Spleen (tissue), 11 donors: Measurements from ENCODE around the gene B4GALT3. TPM values are rescaled to one million over a fixed set of nuclear protein-coding genes. Genes with fewer than 3 reads are reported as not detected.

Source experiments
- DNase-seq: peaks from one replicate; pipeline ENCODE4 v3.0.0-alpha.2; 2020
- H3K27ac ChIP-seq, 8 donors: fragments of 200-600 bp; sonication (generic) in 7 of 8; 1 replicate in 4 of 8; 2 replicates in 4 of 8; pipeline versions ENCODE4 v1.5.0 to v1.8.0; 2016 to 2021; ENCODE audit warnings: inconsistent platforms in 4 of 8, mild to moderate bottlenecking in 4 of 8, moderate library complexity in 1 of 8
- H3K27me3 ChIP-seq, 7 donors: fragments of 200-600 bp; sonication (generic) in 6 of 7; replicated peaks in 1 of 7; 1 replicate in 4 of 7; 2 replicates in 3 of 7; pipeline versions ENCODE4 v1.5.0 to v1.8.0; 2016 to 2021; ENCODE audit warnings: inconsistent platforms in 3 of 7, mild to moderate bottlenecking in 1 of 7
- H3K36me3 ChIP-seq, 6 donors: fragments of 200-600 bp; sonication (generic) in 5 of 6; 1 replicate in 4 of 6; 2 replicates in 2 of 6; pipeline versions ENCODE4 v1.5.0 to v1.8.0; 2016 to 2021; ENCODE audit warnings: inconsistent platforms in 2 of 6
- H3K4me1 ChIP-seq, 6 donors: fragments of 200-600 bp; sonication (generic) in 5 of 6; 1 replicate in 3 of 6; 2 replicates in 3 of 6; pipeline versions ENCODE4 v1.5.0 to v1.8.0; 2016 to 2021; ENCODE audit warnings: inconsistent platforms in 3 of 6
- H3K4me3 ChIP-seq, 8 donors: fragments of 200-600 bp; sonication (generic) in 7 of 8; 1 replicate in 4 of 8; 2 replicates in 4 of 8; pipeline versions ENCODE4 v1.5.0 to v1.8.0; 2016 to 2021; ENCODE audit warnings: inconsistent platforms in 4 of 8, mild to moderate bottlenecking in 4 of 8, moderate library complexity in 2 of 8
- H3K9me3 ChIP-seq, 8 donors: fragments of 200-600 bp; sonication (generic) in 7 of 8; 1 replicate in 4 of 8; 2 replicates in 4 of 8; pipeline versions ENCODE4 v1.5.0 to v1.8.0; 2016 to 2021; ENCODE audit warnings: inconsistent platforms in 4 of 8
- POLR2A ChIP-seq, 3 donors: fragments of 450-650 bp; IDR thresholded peaks; one replicate each; pipeline ENCODE4 v1.5.1; 2017; ENCODE audit warnings: antibody characterized with exemption in 3 of 3, mild to moderate bottlenecking in 1 of 3
- POLR2AphosphoS5 ChIP-seq, 3 donors: sonication (generic); formaldehyde crosslinking; IDR thresholded peaks; one replicate each; pipeline ENCODE4 v1.5.1; 2017; ENCODE audit warnings: antibody characterized with exemption in 3 of 3
- WGBS, 5 donors: extraction: QIAGEN DNeasy Blood & Tissue Kit in 3 of 5; methylation state at CpG; one replicate each; pipeline versions ENCODE4 v1.1.5 to v1.1.7; 2013 to 2018; 5-methylcytosine and 5-hydroxymethylcytosine counted together
- intact Hi-C: fragments of 100-400 bp; cut with DNase I; formaldehyde crosslinking; loops from one replicate; pipeline ENCODE4 v1.15.0; 2023; ENCODE audit warnings: low total_unique reads
- polyA plus RNA-seq, 3 donors: library from polyadenylated mRNA; stranded (reverse); fragments of 200-250 nt; gene quantifications; one replicate each; pipeline ENCODE4 v1.2.1, GENCODE V29; 2013
- total RNA-seq, 7 donors: library from RNA; depleted of rRNA in 3 of 7; stranded (reverse); fragments of >200 nt in 3 of 7; fragmentation: NEBNext Ultra II Directional in 4 of 7; extraction: Animal tissue kit (Norgen Biotek cat#: 25700) in 4 of 7; gene quantifications; one replicate each; pipeline versions ENCODE4 v1.1.0 to v1.2.1, GENCODE V29; 2016 to 2021
- TF ChIP-seq, protein P1 (sequence below), 11 experiments: fragments of 200-600 bp in 7 of 11; fragments of 450-650 bp in 4 of 11; sonication (generic) in 4 of 11; IDR thresholded peaks in 8 of 11; conservative IDR thresholded peaks in 3 of 11; 1 replicate in 7 of 11; 2 replicates in 4 of 11; pipeline versions ENCODE4 v1.4.0 to v1.8.0; 2016 to 2021; ENCODE audit warnings: antibody characterized with exemption in 11 of 11, inconsistent platforms in 4 of 11, mild to moderate bottlenecking in 1 of 11
- donor health status: healthy with polysubstance abuse.
- donor health status: DM: no; HTN: no; CAD: no; lungs with moderate emphysema.
- donor health status: DM: no; HTN: no; CAD: no.
- donor health status: Bipolar disorder and iron deficiency.
- donor health status: healthy.
- donor health status: DM: no; HTN: no; CAD: no.
- donor health status: DM: yes; HTN: yes; CAD: no.

The B4GALT3 gene
- total and polyA plus RNA-seq, 10 donors: 21.0 to 52.8 (median 34.1) TPM

DNA sequence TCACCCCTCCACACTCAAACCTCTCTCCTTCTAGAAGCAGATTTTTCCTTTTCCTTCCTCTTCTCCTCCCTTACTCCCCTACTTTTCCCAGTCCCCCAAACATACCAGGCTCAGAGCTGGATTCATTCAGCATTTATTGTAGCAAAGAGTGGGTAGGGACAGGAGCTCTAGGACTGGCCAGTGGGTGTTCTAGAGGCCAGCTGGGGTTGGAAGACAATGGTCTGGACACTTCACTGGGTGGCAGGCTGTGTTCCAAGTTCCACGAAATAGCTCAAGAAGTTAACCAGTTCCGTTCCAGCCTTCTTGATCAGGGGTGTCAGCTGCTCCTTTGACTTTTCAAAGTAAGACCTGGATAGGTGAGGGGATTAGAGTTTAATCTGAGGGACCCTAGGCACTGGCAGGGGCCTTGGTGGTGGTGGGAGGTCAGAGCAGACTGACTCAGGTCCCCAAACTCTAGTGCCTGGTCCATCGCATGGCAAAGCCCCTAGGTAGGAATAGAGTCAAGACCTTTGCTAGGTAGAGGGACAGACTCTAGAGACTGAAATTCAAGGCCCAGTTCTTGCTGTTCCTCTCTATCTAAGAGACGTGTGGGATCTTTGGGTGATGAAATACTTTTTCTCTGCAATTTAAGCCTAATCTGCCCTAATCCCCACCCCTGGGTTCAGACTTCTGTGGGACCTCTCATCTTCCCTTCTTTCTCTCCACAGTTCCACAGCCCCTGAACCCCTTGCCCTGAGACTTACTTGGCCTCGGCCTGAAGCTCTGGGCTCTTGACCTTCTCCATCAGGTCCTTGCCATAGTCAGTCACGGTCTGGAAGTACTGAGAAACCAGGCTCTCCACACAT lies 45.1 kb upstream of the B4GALT3 start:
- no peak overlapping the region for H3K27ac ChIP-seq
- TF ChIP-seq POLR2A (IDR thresholded peaks at IDR 0.05) (no peak), POLR2AphosphoS5 (IDR thresholded peaks at IDR 0.05) (peak in 1 of 3 donors; percentile 10)
- TF ChIP-seq, protein P1, sequence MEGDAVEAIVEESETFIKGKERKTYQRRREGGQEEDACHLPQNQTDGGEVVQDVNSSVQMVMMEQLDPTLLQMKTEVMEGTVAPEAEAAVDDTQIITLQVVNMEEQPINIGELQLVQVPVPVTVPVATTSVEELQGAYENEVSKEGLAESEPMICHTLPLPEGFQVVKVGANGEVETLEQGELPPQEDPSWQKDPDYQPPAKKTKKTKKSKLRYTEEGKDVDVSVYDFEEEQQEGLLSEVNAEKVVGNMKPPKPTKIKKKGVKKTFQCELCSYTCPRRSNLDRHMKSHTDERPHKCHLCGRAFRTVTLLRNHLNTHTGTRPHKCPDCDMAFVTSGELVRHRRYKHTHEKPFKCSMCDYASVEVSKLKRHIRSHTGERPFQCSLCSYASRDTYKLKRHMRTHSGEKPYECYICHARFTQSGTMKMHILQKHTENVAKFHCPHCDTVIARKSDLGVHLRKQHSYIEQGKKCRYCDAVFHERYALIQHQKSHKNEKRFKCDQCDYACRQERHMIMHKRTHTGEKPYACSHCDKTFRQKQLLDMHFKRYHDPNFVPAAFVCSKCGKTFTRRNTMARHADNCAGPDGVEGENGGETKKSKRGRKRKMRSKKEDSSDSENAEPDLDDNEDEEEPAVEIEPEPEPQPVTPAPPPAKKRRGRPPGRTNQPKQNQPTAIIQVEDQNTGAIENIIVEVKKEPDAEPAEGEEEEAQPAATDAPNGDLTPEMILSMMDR (IDR thresholded peaks at IDR 0.05 in 8 of 11, conservative IDR thresholded peaks at IDR 0.05 in 3 of 11): no peak
- WGBS, 5 donors: 73 to 85% (median 80%) methylated on average over 6 of the region's 6 CpGs
- H3K9me3 ChIP-seq: no peaks in the 10 kb centered on the region
- intact Hi-C loops: no loop called here
- DNase-seq: peak; percentile 41
- H3K27me3 ChIP-seq: peaks cover 0 to 20% (median 0%) of the 10 kb centered on the region in 7 donors
- H3K4me1 ChIP-seq: peaks cover 18 to 56% (median 35%) of the 10 kb centered on the region in 6 donors
- H3K4me3 ChIP-seq: no peak overlapping the region
- peaks cover 0 to 27% (median 0%) of the 10 kb centered on the region in 6 donors for H3K36me3 ChIP-seq

DNA sequence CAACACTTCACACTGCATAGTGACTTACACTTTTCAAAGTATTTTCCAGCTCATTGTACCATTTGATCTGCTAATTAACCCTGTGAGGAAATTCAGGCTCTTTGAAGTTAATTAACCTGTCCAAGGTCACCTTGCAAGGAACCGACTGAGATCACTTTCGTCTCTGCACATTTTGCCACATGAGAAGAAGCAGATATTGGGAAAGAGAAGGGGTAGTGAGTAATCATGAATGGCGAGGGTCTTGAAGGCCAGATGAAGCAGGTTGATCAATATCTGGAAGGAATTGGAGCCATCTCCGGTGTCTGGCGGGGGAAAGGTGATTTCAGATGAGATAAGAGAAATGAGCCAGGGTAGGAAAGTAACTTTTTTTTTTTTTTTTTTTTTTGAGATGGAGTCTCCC lies 42.7 kb upstream of the B4GALT3 start:
- H3K36me3 ChIP-seq: peaks cover 0 to 28% (median 2%) of the 10 kb centered on the region in 6 donors
- no peaks in the 10 kb centered on the region for H3K9me3 ChIP-seq
- WGBS, 5 donors: 82 to 90% (median 84%) methylated on average over 5 of the region's 5 CpGs
- intact Hi-C loops: no loop called here
- H3K4me1 ChIP-seq: peaks cover under 1 to 54% (median 23%) of the 10 kb centered on the region in 6 donors
- H3K4me3 ChIP-seq: no peak overlapping the region
- no peak overlapping the region for H3K27ac ChIP-seq
- H3K27me3 ChIP-seq: peaks cover 0 to 20% (median 0%) of the 10 kb centered on the region in 7 donors
- DNase-seq: no peak
- TF ChIP-seq POLR2AphosphoS5 (IDR thresholded peaks at IDR 0.05) (no peak), POLR2A (IDR thresholded peaks at IDR 0.05) (no peak)
- TF ChIP-seq, protein P1 (IDR thresholded peaks at IDR 0.05 in 8 of 11, conservative IDR thresholded peaks at IDR 0.05 in 3 of 11): no peak

- no peak for DNase-seq
- H3K4me3 ChIP-seq: no peak overlapping the region
- WGBS, 5 donors: 88 to 94% (median 93%) methylated on average over 5 of the region's 5 CpGs
- peaks cover 0 to 20% (median 0%) of the 10 kb centered on the region in 7 donors for H3K27me3 ChIP-seq
- no peaks in the 10 kb centered on the region for H3K9me3 ChIP-seq
- peak overlapping the region in 3 of 8 donors; percentile 89 to 95 (median 94) for H3K27ac ChIP-seq
- TF ChIP-seq POLR2A (IDR thresholded peaks at IDR 0.05) (no peak), POLR2AphosphoS5 (IDR thresholded peaks at IDR 0.05) (no peak)
- TF ChIP-seq, protein P1 (IDR thresholded peaks at IDR 0.05 in 8 of 11, conservative IDR thresholded peaks at IDR 0.05 in 3 of 11): no peak
- H3K4me1 ChIP-seq: peaks cover 0 to 54% (median 23%) of the 10 kb centered on the region in 6 donors
- H3K36me3 ChIP-seq: peaks cover 0 to 35% (median 8%) of the 10 kb centered on the region in 6 donors
- intact Hi-C loops: no loop called here
Observed at GRCh38 chr1:161219078-161219892, 42.0 kb upstream of the B4GALT3 start.
